T follicular helper cell (primary cell): ENCODE results near the gene NMU.
"Not testable (repeated sequence)": the region's sequence is repeated elsewhere in the genome, so short reads cannot be mapped to it uniquely, and the experiment has no call there.

ENCODE experiments used
- DNase-seq: peaks from one replicate; pipeline ENCODE4 v3.0.0-alpha.2; 2020; ENCODE audit warnings: low read depth
- total RNA-seq, 2 experiments: gene quantifications; one replicate each; lab custom pipeline; 2026; lab: John Stamatoyannopoulos, UW

NMU gene
- total RNA-seq, result 0.04 to 0.06 reads per million in 2 experiments

GRCh38 chr4:55635741-55636655 lies at the start of gene NMU:
NMU (minus strand) TSS chr4:55636298; CDS start chr4:55636192, 106 bp downstream.
- DNase-seq, result peak; percentile 1

GRCh38 chr4:55684276-55684675 lies 48.2 kb upstream of the NMU start:
- no peak for DNase-seq

GRCh38 chr4:55682797-55683196 lies 46.7 kb upstream of the NMU start:
- DNase-seq, result not testable (repeated sequence)

- DNase-seq, result no peak
Measured at GRCh38 chr4:55682295-55682694, 46.2 kb upstream of the NMU start.

- DNase-seq, result no peak
Measured at GRCh38 chr4:55681430-55681829, 45.3 kb upstream of the NMU start.

GRCh38 chr4:55675196-55675793 lies 39.2 kb upstream of the NMU start:
- no peak for DNase-seq

GRCh38 chr4:55673424-55673823 lies 37.3 kb upstream of the NMU start:
- no peak for DNase-seq

GRCh38 chr4:55671667-55672066 lies 35.6 kb upstream of the NMU start:
- no peak for DNase-seq

GRCh38 chr4:55670695-55671094 lies 34.6 kb upstream of the NMU start:
- DNase-seq, result no peak

GRCh38 chr4:55668449-55668848 lies 32.4 kb upstream of the NMU start:
- no peak for DNase-seq

GRCh38 chr4:55666535-55666934 lies 30.4 kb upstream of the NMU start:
- no peak for DNase-seq

- DNase-seq, result no peak
Measured at GRCh38 chr4:55663145-55663544, 27.0 kb upstream of the NMU start.

- no peak for DNase-seq
Measured at GRCh38 chr4:55661398-55662056, 25.4 kb upstream of the NMU start.

GRCh38 chr4:55658657-55659056 lies 22.6 kb upstream of the NMU start:
- no peak for DNase-seq

- no peak for DNase-seq
Measured at GRCh38 chr4:55654131-55654530, 18.0 kb upstream of the NMU start.

- DNase-seq, result no peak
Measured at GRCh38 chr4:55650483-55650882, 14.4 kb upstream of the NMU start.

- DNase-seq, result no peak
Measured at GRCh38 chr4:55637272-55637820, 1.2 kb upstream of the NMU start.

- DNase-seq, result no peak
Measured at GRCh38 chr4:55636656-55636999, 530 bp upstream of the NMU start.

- no peak for DNase-seq
Measured at GRCh38 chr4:55635282-55635681, 816 bp downstream of the NMU start.

- DNase-seq, result no peak
Measured at GRCh38 chr4:55634417-55635128, 1.5 kb downstream of the NMU start.

GRCh38 chr4:55633903-55634302 lies 2.2 kb downstream of the NMU start:
- DNase-seq, result no peak

GRCh38 chr4:55625835-55626234 lies 10.3 kb downstream of the NMU start:
- DNase-seq, result no peak
